ENCODE data around the gene KLHL25.

KLHL25 gene

DNA sequence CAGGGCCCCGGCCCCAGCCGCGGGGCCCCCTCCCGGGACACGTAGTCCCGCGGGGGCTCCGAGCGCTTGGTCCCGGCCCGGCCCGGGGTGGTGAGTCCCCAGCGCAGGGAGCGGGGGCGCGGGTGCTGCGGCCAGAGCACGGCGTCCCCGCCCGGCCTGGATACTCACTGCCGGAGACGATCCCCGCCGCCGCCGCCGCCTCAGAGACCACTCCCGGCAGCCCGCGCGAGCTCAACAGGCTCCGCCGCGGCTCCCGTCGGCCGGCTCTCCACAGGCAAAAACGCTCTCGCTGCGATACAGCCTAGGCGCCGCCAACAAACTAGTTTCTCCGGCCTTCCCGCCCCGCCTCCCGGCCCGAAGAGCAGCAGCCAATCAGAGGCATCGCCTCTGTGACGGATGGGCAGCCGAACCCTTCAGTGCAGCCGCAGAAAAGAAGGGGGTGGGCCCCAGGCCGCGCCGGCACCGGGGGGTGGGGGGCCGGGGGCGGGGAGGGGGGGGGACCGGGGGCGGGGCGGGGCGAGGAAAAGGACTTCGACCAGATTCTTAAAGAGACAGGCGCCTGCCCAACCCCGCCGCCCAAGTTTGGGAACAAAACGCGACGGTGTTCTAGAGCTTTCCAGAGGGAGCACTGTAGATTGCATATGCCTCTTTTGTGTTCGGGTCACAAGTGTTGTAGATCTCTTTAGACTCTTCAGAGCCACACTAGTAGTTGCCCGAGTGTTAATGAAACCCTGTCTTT lies at the start of gene KLHL25:
Gene KLHL25 (minus strand): TSS at position 328 of the 739 bp plus-strand sequence. CDS start 25,115 bp downstream, outside the sequence.
- Histone ChIP-seq H3K36me3 (ENCODE audit: control insufficient read depth, low read length) (no peaks in the 10 kb centered on the region), H3K79me2 (ENCODE audit: control insufficient read depth, low read length) (peaks cover 16% of the 10 kb centered on the region), H3K27ac (ENCODE audit: low read depth, low read length) (no peak within 1 kb of the TSS), H3K9me2 (replicated peaks; ENCODE audit: control insufficient read depth, low read length) (no peaks in the 10 kb centered on the region), H3K9me3 (ENCODE audit: control insufficient read depth, insufficient read depth, low read length) (no peaks in the 10 kb centered on the region), H3K4me1 (ENCODE audit: control insufficient read depth, low read length) (peaks cover 20% of the 10 kb centered on the region), H3K27me3 (ENCODE audit: control insufficient read depth, low read length) (peaks cover 27% of the 10 kb centered on the region), H3K4me3 (ENCODE audit: low read length) (peak within 1 kb of the TSS; percentile 87), H3F3A (ENCODE audit: control insufficient read depth, insufficient read depth) (no peaks in the 10 kb centered on the region), H3K4me2 (ENCODE audit: low read length) (peak within 1 kb of the TSS; percentile 97), H4K20me1 (ENCODE audit: control insufficient read depth, insufficient read depth, low read depth, low read length) (peaks cover 14% of the 10 kb centered on the region)
- TF ChIP-seq EZH2phosphoT487 (IDR thresholded peaks at IDR 0.05; ENCODE audit: borderline replicate concordance, low read length), result no peak
- TF ChIP-seq, protein P1, sequence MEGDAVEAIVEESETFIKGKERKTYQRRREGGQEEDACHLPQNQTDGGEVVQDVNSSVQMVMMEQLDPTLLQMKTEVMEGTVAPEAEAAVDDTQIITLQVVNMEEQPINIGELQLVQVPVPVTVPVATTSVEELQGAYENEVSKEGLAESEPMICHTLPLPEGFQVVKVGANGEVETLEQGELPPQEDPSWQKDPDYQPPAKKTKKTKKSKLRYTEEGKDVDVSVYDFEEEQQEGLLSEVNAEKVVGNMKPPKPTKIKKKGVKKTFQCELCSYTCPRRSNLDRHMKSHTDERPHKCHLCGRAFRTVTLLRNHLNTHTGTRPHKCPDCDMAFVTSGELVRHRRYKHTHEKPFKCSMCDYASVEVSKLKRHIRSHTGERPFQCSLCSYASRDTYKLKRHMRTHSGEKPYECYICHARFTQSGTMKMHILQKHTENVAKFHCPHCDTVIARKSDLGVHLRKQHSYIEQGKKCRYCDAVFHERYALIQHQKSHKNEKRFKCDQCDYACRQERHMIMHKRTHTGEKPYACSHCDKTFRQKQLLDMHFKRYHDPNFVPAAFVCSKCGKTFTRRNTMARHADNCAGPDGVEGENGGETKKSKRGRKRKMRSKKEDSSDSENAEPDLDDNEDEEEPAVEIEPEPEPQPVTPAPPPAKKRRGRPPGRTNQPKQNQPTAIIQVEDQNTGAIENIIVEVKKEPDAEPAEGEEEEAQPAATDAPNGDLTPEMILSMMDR (IDR thresholded peaks at IDR 0.05; ENCODE audit: low read depth, low read length, poor library complexity, severe bottlenecking), result no peak

GRCh38 chr15:85840802-85841152 lies 46.1 kb upstream of the KLHL25 start:
- H3F3A ChIP-seq (ENCODE audit: control insufficient read depth, insufficient read depth), result no peaks in the 10 kb centered on the region
- no peaks in the 10 kb centered on the region; the same call in 1 of the 2 replicates for H3K9me3 ChIP-seq (ENCODE audit: control insufficient read depth, insufficient read depth, low read length)
- H3K79me2 ChIP-seq (ENCODE audit: control insufficient read depth, low read length), result no peaks in the 10 kb centered on the region
- H3K9me2 ChIP-seq (replicated peaks; ENCODE audit: control insufficient read depth, low read length), result no peaks in the 10 kb centered on the region
- H4K20me1 ChIP-seq (ENCODE audit: control insufficient read depth, insufficient read depth, low read depth, low read length), result no peaks in the 10 kb centered on the region
- H3K4me1 ChIP-seq (ENCODE audit: control insufficient read depth, low read length), result peaks cover 10% of the 10 kb centered on the region
- no peaks in the 10 kb centered on the region for H3K36me3 ChIP-seq (ENCODE audit: control insufficient read depth, low read length)
- TF ChIP-seq, protein P1 (IDR thresholded peaks at IDR 0.05; ENCODE audit: low read depth, low read length, poor library complexity, severe bottlenecking), result no peak
- no peak for TF ChIP-seq EZH2phosphoT487 (IDR thresholded peaks at IDR 0.05; ENCODE audit: borderline replicate concordance, low read length)
- peak overlapping the region; percentile 50 for H3K4me3 ChIP-seq (ENCODE audit: low read length)
- peaks cover 9% of the 10 kb centered on the region; the same call in 1 of the 2 replicates for H3K27me3 ChIP-seq (ENCODE audit: control insufficient read depth, low read length)
- H3K27ac ChIP-seq (ENCODE audit: low read depth, low read length), result no peak overlapping the region
- peak overlapping the region; percentile 67 for H3K4me2 ChIP-seq (ENCODE audit: low read length)

DNA sequence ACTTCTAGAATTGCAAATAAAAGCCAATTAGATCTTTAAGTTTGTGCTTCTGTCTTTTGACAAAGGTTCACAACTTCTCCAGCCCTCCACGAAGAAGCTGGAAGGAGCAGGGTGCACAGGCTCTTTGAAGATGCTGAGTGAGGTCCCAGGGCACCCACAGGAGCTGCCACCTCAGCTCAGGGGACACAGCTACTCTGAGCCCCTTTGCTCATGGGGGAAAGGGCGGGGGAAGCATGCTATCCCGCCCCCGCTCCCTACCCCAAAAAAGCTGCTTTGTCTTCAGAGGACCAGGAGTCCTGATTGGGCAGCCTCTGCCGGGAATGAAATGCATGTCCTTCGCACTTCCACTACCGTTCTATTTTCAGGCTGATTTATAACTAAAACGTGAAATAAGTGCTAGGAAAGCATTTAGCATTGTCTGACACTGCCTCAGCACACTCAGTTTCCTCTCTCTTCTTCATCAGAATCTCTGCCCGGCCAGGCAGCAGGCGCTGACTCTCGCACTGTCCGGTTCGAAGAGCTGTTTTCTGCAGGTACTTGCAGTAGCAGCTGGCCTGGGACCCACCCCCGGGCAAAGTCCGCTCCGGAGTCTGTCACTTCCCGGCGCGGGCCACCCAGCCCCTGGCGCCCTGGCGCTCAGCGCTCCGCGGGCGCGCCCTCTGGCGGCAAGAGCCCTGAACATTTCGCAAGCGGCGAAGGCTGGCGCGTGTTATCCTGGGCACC lies 45.5 kb upstream of the KLHL25 start:
- no peaks in the 10 kb centered on the region; the same call in 1 of the 2 replicates for H3K9me3 ChIP-seq (ENCODE audit: control insufficient read depth, insufficient read depth, low read length)
- no peaks in the 10 kb centered on the region for H4K20me1 ChIP-seq (ENCODE audit: control insufficient read depth, insufficient read depth, low read depth, low read length)
- peaks cover 10% of the 10 kb centered on the region for H3K4me1 ChIP-seq (ENCODE audit: control insufficient read depth, low read length)
- peak overlapping the region; percentile 50 for H3K4me3 ChIP-seq (ENCODE audit: low read length)
- no peaks in the 10 kb centered on the region for H3F3A ChIP-seq (ENCODE audit: control insufficient read depth, insufficient read depth)
- no peaks in the 10 kb centered on the region for H3K79me2 ChIP-seq (ENCODE audit: control insufficient read depth, low read length)
- H3K9me2 ChIP-seq (replicated peaks; ENCODE audit: control insufficient read depth, low read length), result no peaks in the 10 kb centered on the region
- TF ChIP-seq, protein P1 (IDR thresholded peaks at IDR 0.05; ENCODE audit: low read depth, low read length, poor library complexity, severe bottlenecking), result peak; percentile 95
- no peak for TF ChIP-seq EZH2phosphoT487 (IDR thresholded peaks at IDR 0.05; ENCODE audit: borderline replicate concordance, low read length)
- peak overlapping the region; percentile 67 for H3K4me2 ChIP-seq (ENCODE audit: low read length)
- H3K27me3 ChIP-seq (ENCODE audit: control insufficient read depth, low read length), result peaks cover 8% of the 10 kb centered on the region; the same call in 1 of the 2 replicates
- no peak overlapping the region for H3K27ac ChIP-seq (ENCODE audit: low read depth, low read length)
- H3K36me3 ChIP-seq (ENCODE audit: control insufficient read depth, low read length), result no peaks in the 10 kb centered on the region

Measured in DOHH2 (cell line).